Uterus (tissue), 4 donors: ENCODE results near the gene CAND2. TPM values are rescaled to one million over a fixed set of nuclear protein-coding genes. Genes with fewer than 3 reads are reported as not detected.
"Not testable (repeated sequence)": the region's sequence is repeated elsewhere in the genome, so short reads cannot be mapped to it uniquely, and the experiment has no call there.

Experiments used
- DNase-seq, 2 donors: peaks; one replicate each; pipeline ENCODE4 v3.0.0-alpha.2; 2019 to 2020
- H3K27ac ChIP-seq, 2 donors: fragments of 200-600 bp; sonication (generic); 1 replicate in 1 of 2; 2 replicates in 1 of 2; pipeline ENCODE4 v1.5.1; 2016 to 2018
- H3K27me3 ChIP-seq, 2 donors: fragments of 200-600 bp; sonication (generic); one replicate each; pipeline ENCODE4 v1.5.1; 2018 to 2019; ENCODE audit warnings: control low read depth in 1 of 2
- H3K36me3 ChIP-seq, 2 donors: fragments of 200-600 bp; sonication (generic); one replicate each; pipeline ENCODE4 v1.5.1; 2019; ENCODE audit warnings: control low read depth in 1 of 2
- H3K4me1 ChIP-seq, 2 donors: fragments of 200-600 bp; sonication (generic); one replicate each; pipeline ENCODE4 v1.5.1; 2018 to 2019; ENCODE audit warnings: control low read depth in 1 of 2
- H3K4me3 ChIP-seq, 2 donors: fragments of 200-600 bp; sonication (generic); 1 replicate in 1 of 2; 2 replicates in 1 of 2; pipeline ENCODE4 v1.5.1; 2018 to 2019; ENCODE audit warnings: mild to moderate bottlenecking in 1 of 2
- H3K9me3 ChIP-seq, 2 donors: fragments of 200-600 bp; sonication (generic); one replicate each; pipeline ENCODE4 v1.5.1; 2019; ENCODE audit warnings: control low read depth in 1 of 2
- CTCF ChIP-seq, 4 experiments: fragments of 200-600 bp in 2 of 4; fragments of 450-650 bp in 2 of 4; sonication (generic) in 2 of 4; IDR thresholded peaks; one replicate each; pipeline ENCODE4 v1.5.1; 2016 to 2019; ENCODE audit warnings: antibody characterized with exemption in 4 of 4, mild to moderate bottlenecking in 2 of 4, moderate library complexity in 1 of 4
- POLR2A ChIP-seq, 2 donors: fragments of 450-650 bp; IDR thresholded peaks; one replicate each; pipeline ENCODE4 v1.6.1; 2016; ENCODE audit warnings: antibody characterized with exemption in 2 of 2, mild to moderate bottlenecking in 1 of 2, moderate library complexity in 1 of 2
- intact Hi-C: fragments of 100-400 bp; cut with DNase I; formaldehyde crosslinking; loops from one replicate; pipeline ENCODE4 v1.15.1; 2023; ENCODE audit warnings: low total_unique reads
- total RNA-seq, 4 donors: library from RNA; depleted of rRNA in 3 of 4; stranded (reverse); fragments of >200 nt in 3 of 4; gene quantifications; one replicate each; pipeline versions ENCODE4 v1.1.0 to v1.2.4, GENCODE V29; 2014 to 2023
- donor health status: DM: yes; HTN: yes; CAD: no.

The CAND2 gene
- total RNA-seq, 4 donors from 2014 or later, result 6.8 to 42.0 (median 22.1) TPM

GRCh38 chr3:12782172-12782815 lies 14.2 kb upstream of the CAND2 start:
- no peak for DNase-seq
- intact Hi-C loops, result no loop called here
- no peaks in the 10 kb centered on the region for H3K9me3 ChIP-seq
- no peak overlapping the region for H3K27ac ChIP-seq
- H3K4me1 ChIP-seq, result no peaks in the 10 kb centered on the region
- H3K27me3 ChIP-seq, result no peaks in the 10 kb centered on the region
- TF ChIP-seq POLR2A (IDR thresholded peaks at IDR 0.05) (no peak), CTCF (IDR thresholded peaks at IDR 0.05) (no peak)
- H3K4me3 ChIP-seq, result no peak overlapping the region
- H3K36me3 ChIP-seq, result no peaks in the 10 kb centered on the region

- Histone ChIP-seq H3K4me3 (no peak overlapping the region), H3K4me1 (no peaks in the 10 kb centered on the region), H3K27me3 (no peaks in the 10 kb centered on the region), H3K27ac (no peak overlapping the region), H3K36me3 (no peaks in the 10 kb centered on the region), H3K9me3 (no peaks in the 10 kb centered on the region)
- intact Hi-C loops, result no loop called here
- TF ChIP-seq CTCF (IDR thresholded peaks at IDR 0.05) (no peak), POLR2A (IDR thresholded peaks at IDR 0.05) (no peak)
- DNase-seq, result no peak
These were observed 11.4 kb upstream of the CAND2 start for GRCh38 chr3:12785096-12785495.

- peak; percentile 58 to 61 for DNase-seq
- H3K4me3 ChIP-seq, result not testable (repeated sequence)
- TF ChIP-seq CTCF (IDR thresholded peaks at IDR 0.05), result peak in 2 of 4 experiments; percentile 27 to 28
These were observed 9.1 kb upstream of the CAND2 start for GRCh38 chr3:12787346-12787745.

GRCh38 chr3:12787967-12788690 lies 8.4 kb upstream of the CAND2 start:
- H3K36me3 ChIP-seq, H3K27ac ChIP-seq, H3K9me3 ChIP-seq, H3K4me1 ChIP-seq, H3K4me3 ChIP-seq, intact Hi-C loops, H3K27me3 ChIP-seq, DNase-seq: not testable (repeated sequence)

More at GRCh38 chr3:12787346-12787745, 9.1 kb upstream of the CAND2 start:
- H3K36me3 ChIP-seq, H3K4me1 ChIP-seq, H3K27me3 ChIP-seq, intact Hi-C loops, H3K9me3 ChIP-seq, H3K27ac ChIP-seq: not testable (repeated sequence)

- no peaks in the 10 kb centered on the region for H3K4me1 ChIP-seq
- intact Hi-C loops, result no loop called here
These were observed 5.0 kb upstream of the CAND2 start for GRCh38 chr3:12791430-12791829.

More at GRCh38 chr3:12791430-12791829, 5.0 kb upstream of the CAND2 start:
- no peak overlapping the region for H3K4me3 ChIP-seq
- H3K27ac ChIP-seq, result no peak overlapping the region
- H3K36me3 ChIP-seq, result no peaks in the 10 kb centered on the region
- TF ChIP-seq CTCF (IDR thresholded peaks at IDR 0.05) (no peak), POLR2A (IDR thresholded peaks at IDR 0.05) (no peak)
- no peaks in the 10 kb centered on the region for H3K9me3 ChIP-seq
- DNase-seq, result no peak
- H3K27me3 ChIP-seq, result no peaks in the 10 kb centered on the region
